GM18868 (cell line): Measurements from ENCODE around the gene MGMT.

Experiments used
- ATAC-seq: cut with Tn5 transposase; IDR thresholded peaks from one replicate; pipeline ENCODE4 v1.9.1; 2021; ENCODE audit warnings: mild to moderate bottlenecking, moderate library complexity; ENCODE audit not compliant: unreplicated experiment

MGMT gene

GRCh38 chr10:129581827-129582411 is 114.9 kb downstream of the MGMT start:
- ATAC-seq = no peak

- no peak for ATAC-seq
These were observed 116.8 kb downstream of the MGMT start for GRCh38 chr10:129583831-129584230.

- no peak for ATAC-seq
These were observed 119.9 kb downstream of the MGMT start for GRCh38 chr10:129586898-129587443.

GRCh38 chr10:129589546-129589945 is 122.5 kb downstream of the MGMT start:
- no peak for ATAC-seq

GRCh38 chr10:129593953-129594352 is 126.9 kb downstream of the MGMT start:
- no peak for ATAC-seq

GRCh38 chr10:129594811-129595210 is 127.8 kb downstream of the MGMT start:
- no peak for ATAC-seq

- ATAC-seq = no peak
These were observed 131.4 kb downstream of the MGMT start for GRCh38 chr10:129598413-129598812.

- ATAC-seq = no peak
These were observed 132.1 kb downstream of the MGMT start for GRCh38 chr10:129599160-129599559.

- ATAC-seq = peak; percentile 60
These were observed 134.7 kb downstream of the MGMT start for GRCh38 chr10:129601737-129602136.

GRCh38 chr10:129602938-129603535 is 136.0 kb downstream of the MGMT start:
- no peak for ATAC-seq

- ATAC-seq = peak; percentile 27
These were observed 137.4 kb downstream of the MGMT start for GRCh38 chr10:129604333-129605032.

GRCh38 chr10:129605266-129605985 is 138.4 kb downstream of the MGMT start:
- peak; percentile 59 for ATAC-seq

GRCh38 chr10:129605986-129606518 is 139.0 kb downstream of the MGMT start:
- ATAC-seq = peak; percentile 31

GRCh38 chr10:129607607-129608109 is 140.6 kb downstream of the MGMT start:
- ATAC-seq = no peak

GRCh38 chr10:129608653-129609052 is 141.6 kb downstream of the MGMT start:
- no peak for ATAC-seq

GRCh38 chr10:129609551-129609950 is 142.5 kb downstream of the MGMT start:
- ATAC-seq = no peak

- no peak for ATAC-seq
These were observed 145.6 kb downstream of the MGMT start for GRCh38 chr10:129612481-129613109.

- ATAC-seq = no peak
These were observed 146.4 kb downstream of the MGMT start for GRCh38 chr10:129613377-129613980.

- ATAC-seq = no peak
These were observed 147.3 kb downstream of the MGMT start for GRCh38 chr10:129614341-129614740.

GRCh38 chr10:129615381-129615780 is 148.3 kb downstream of the MGMT start:
- ATAC-seq = no peak
